ENCODE results near the gene CELA3A.
"Not testable (repeated sequence)": the region's sequence is repeated elsewhere in the genome, so short reads cannot be mapped to it uniquely, and the experiment has no call there.

CELA3A gene

DNA sequence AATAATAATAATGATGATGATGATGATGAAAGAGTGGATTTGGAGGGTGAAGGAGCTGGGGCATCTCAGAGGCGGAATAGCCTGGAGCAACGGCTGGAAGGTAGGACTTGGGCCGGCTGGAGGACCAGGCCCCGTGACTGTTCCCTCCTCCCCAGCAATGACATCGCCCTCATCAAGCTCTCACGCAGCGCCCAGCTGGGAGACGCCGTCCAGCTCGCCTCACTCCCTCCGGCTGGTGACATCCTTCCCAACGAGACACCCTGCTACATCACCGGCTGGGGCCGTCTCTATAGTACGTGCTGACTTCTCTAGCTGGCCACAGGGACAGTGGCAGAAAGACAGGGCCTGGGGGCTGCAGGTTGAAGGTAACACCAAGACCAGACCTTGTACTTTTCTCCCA lies 17.9 kb upstream of the CELA3A start:
- not testable (repeated sequence) for DNase-seq (ENCODE audit: insufficient read length, low spot score); FAIRE-seq

DNA sequence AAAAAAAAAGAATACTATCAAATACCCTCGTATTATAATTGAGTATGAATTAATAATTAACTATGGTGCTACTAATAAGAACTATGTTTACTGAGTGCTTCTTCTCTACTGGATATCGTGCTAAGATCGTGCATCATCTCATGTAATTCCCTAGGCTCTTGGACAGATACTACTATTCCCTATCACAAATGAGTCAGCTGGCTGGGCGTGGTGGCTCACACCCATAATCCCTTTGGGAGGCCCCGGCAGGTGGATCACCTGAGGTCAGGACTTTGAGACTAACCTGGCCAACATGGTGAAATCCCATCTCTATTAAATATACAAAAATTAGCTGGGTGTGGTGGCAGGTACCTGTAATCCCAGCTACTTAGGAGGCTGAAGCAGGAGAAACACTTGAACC lies 15.6 kb upstream of the CELA3A start:
- not testable (repeated sequence) for DNase-seq (ENCODE audit: insufficient read length, low spot score); FAIRE-seq

GRCh38 chr1:21986386-21986785 lies 15.1 kb upstream of the CELA3A start:
- FAIRE-seq; DNase-seq (ENCODE audit: insufficient read length, low spot score): not testable (repeated sequence)

- not testable (repeated sequence) for FAIRE-seq; DNase-seq (ENCODE audit: insufficient read length, low spot score)
These were observed 11.6 kb upstream of the CELA3A start for GRCh38 chr1:21989672-21990393.

DNA sequence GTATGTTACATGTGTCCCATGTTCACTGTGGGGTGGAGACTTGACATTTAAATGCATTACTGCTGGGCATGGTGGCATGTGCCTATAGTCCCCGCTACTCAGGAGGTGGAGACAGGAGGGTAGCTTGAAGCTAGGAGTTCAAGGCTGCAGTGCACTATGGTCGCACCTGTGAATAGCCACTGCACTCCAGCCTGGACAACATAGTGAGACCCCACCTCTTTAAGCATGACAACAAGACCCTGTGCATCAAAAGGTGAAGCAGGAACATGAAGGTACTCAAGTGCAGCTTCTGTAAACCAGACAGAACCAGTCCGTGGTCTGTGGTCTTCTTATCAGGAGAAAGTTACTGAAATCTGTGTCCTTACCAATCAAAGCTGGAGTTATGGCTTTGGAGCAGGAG lies 9.3 kb upstream of the CELA3A start:
- FAIRE-seq; DNase-seq (ENCODE audit: insufficient read length, low spot score): not testable (repeated sequence)

DNA sequence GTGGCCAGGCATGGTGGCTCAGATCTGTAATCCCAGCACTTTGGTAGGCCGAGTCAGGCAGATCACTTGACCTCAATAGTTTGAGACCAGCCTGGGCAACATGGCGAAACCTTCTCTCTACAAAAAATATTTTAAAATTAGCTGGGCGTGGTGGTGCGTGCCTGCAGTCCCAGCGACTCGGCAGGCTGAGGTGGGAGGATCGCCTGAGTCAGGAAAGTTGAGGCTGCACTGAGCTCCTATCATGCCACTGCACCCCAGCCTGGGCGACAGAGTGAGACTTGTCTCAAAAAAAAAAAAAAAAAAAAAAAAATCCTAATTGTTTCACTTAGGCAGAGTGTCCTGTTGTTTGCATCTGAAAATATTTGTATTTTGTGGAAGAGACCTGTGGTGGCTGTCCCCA lies 6.7 kb upstream of the CELA3A start:
- not testable (repeated sequence) for FAIRE-seq; DNase-seq (ENCODE audit: insufficient read length, low spot score)

GRCh38 chr1:21996663-21996970 lies 4.8 kb upstream of the CELA3A start:
- DNase-seq (ENCODE audit: insufficient read length, low spot score); FAIRE-seq: not testable (repeated sequence)

GRCh38 chr1:21997891-21998623 lies 3.4 kb upstream of the CELA3A start:
- not testable (repeated sequence) for DNase-seq (ENCODE audit: insufficient read length, low spot score); FAIRE-seq

GRCh38 chr1:21998624-21999294 lies 2.7 kb upstream of the CELA3A start:
- not testable (repeated sequence) for DNase-seq (ENCODE audit: insufficient read length, low spot score); FAIRE-seq

DNA sequence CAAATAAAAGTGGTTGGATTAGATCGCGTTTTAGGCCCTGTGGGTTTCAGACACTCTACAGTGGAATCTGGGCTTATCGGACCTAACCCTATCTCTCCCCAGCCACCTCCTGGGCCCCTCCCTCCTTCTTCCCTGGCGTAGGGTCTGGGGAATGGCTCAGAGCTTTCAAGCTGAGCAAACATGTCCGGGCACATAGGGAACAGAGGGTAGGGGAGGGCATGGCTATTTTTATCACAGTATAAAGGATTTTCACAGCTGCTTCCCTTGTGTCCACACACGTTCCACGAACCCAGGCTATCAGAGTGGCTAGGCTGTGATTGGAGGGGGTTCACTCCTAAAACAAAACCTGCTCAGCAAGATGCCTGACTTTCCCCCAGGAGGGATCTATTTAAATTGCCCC lies 1.8 kb upstream of the CELA3A start:
- not testable (repeated sequence) for FAIRE-seq; DNase-seq (ENCODE audit: insufficient read length, low spot score)

DNA sequence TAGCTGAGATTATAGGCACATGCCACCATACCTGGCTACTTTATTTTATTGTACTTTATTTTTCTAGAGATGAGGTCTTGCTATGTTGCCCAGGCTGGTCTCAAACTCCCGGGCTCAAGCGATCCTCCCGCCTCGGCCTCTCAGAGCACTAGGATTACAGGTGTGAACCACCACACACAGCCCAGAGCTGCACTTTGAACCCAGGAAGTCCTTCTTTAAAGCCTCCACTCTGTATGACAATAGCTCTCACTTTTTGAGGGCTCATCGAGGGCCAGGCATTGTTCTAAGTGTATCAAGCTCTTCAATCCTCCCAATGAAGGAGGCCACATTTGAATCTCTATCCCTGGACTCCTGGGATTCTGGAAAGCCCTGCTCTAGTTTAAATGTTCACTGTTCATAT lies 1.0 kb downstream of the CELA3A start:
- not testable (repeated sequence) for FAIRE-seq; DNase-seq (ENCODE audit: insufficient read length, low spot score)

GRCh38 chr1:22002875-22003274 lies 1.4 kb downstream of the CELA3A start:
- not testable (repeated sequence) for FAIRE-seq; DNase-seq (ENCODE audit: insufficient read length, low spot score)

GRCh38 chr1:22003959-22004358 lies 2.5 kb downstream of the CELA3A start:
- DNase-seq (ENCODE audit: insufficient read length, low spot score); FAIRE-seq: not testable (repeated sequence)

GRCh38 chr1:22005261-22006149 lies 4.0 kb downstream of the CELA3A start:
- FAIRE-seq; DNase-seq (ENCODE audit: insufficient read length, low spot score): not testable (repeated sequence)

- DNase-seq (ENCODE audit: insufficient read length, low spot score); FAIRE-seq: not testable (repeated sequence)
These were observed 5.3 kb downstream of the CELA3A start for GRCh38 chr1:22006736-22007135.

DNA sequence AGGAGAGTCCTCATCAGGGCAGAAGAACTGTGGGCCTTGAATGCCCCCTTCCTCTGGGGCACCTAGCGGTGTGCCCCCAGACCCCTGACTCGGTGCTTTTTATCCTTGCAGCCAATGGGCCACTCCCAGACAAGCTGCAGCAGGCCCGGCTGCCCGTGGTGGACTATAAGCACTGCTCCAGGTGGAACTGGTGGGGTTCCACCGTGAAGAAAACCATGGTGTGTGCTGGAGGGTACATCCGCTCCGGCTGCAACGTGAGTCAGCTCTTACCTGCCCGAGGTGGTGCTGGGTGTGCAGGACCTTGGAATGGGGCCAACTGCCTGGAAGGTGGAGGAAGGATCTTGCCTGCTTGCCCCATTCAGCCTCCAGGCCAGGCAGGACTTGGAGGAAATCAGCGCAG lies 5.8 kb downstream of the CELA3A start:
- FAIRE-seq; DNase-seq (ENCODE audit: insufficient read length, low spot score): not testable (repeated sequence)

GRCh38 chr1:22009566-22009965 lies 8.1 kb downstream of the CELA3A start:
- not testable (repeated sequence) for FAIRE-seq; DNase-seq (ENCODE audit: insufficient read length, low spot score)

DNA sequence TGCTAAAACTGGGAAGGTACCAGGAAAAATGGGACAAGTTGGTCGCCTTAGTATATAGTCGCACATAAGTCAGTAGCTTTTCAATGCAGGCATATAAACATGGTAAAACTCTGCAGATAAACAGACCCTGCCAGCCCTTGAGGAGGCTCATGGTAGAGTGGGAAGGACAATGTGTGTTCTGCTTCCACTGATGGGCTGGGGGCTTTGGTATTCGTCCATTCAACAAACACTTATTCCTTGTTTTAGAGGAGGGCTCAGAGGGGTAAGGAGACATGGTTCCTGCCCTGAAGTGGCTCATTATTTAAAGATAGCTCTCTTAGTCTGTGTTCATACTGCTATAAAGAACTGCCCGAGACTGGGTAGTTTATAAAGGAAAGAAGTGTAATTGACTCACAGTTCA lies 11.3 kb downstream of the CELA3A start:
- not testable (repeated sequence) for DNase-seq (ENCODE audit: insufficient read length, low spot score); FAIRE-seq

DNA sequence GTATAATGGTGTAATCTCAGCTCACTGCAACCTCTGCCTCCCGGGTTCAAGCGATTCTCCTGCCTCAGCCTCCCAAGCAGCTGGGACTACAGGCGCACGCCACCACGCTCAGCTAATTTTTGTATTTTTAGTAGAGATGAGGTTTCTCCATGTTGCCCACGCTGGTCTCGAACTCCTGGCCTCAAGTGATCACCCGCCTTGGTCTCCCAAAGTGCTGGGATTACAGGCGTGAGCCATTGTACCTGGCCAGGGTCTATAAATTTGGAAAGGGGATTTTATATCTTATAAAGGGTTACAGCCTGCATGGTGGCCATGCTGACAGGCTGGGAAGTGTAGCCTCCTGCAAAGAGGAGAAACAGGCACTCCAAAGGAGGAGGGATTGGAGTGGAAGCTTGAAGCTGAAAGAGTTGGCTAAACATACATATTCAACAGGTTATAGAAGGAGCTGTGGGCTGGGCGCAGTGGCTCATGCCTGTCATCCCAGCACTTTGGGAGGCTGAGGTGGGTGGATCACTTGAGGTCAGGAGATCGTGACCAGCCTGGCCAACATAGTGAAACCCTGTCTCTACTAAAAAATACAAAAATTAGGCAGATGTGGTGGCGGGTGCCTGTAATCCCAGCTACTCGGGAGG lies 13.2 kb downstream of the CELA3A start:
- not testable (repeated sequence) for DNase-seq (ENCODE audit: insufficient read length, low spot score); FAIRE-seq
